Neutrophil (primary cell): ENCODE measurements around the gene ATF1.

ENCODE experiments used
- H3K27ac ChIP-seq: fragments of 200-600 bp; sonication (generic); 2 replicates; pipeline ENCODE4 v1.5.1; 2016; ENCODE audit warnings: mild to moderate bottlenecking, moderate library complexity
- H3K27me3 ChIP-seq: fragments of 200-600 bp; sonication (generic); 2 replicates; pipeline ENCODE4 v1.6.0; 2016; ENCODE audit warnings: mild to moderate bottlenecking
- H3K36me3 ChIP-seq: fragments of 200-600 bp; sonication (generic); 2 replicates; pipeline ENCODE4 v1.5.1; 2017
- H3K4me1 ChIP-seq, 2 experiments: fragments of 200-600 bp in 1 of 2; sonication (generic) in 1 of 2; 1 replicate in 1 of 2; 2 replicates in 1 of 2; pipeline versions ENCODE4 v1.5.1 to v1.6.1; 2013 to 2016; ENCODE audit warnings: low read depth in 1 of 2, low read length in 1 of 2, mild to moderate bottlenecking in 1 of 2, moderate library complexity in 1 of 2; ENCODE audit not compliant: control insufficient read depth in 1 of 2, insufficient read depth in 1 of 2
- H3K4me3 ChIP-seq, 2 experiments: fragments of 200-600 bp in 1 of 2; sonication (generic) in 1 of 2; 1 replicate in 1 of 2; 2 replicates in 1 of 2; pipeline ENCODE4 v1.5.1; 2013 to 2016; ENCODE audit warnings: low read depth in 1 of 2, low read length in 1 of 2, mild to moderate bottlenecking in 1 of 2, moderate library complexity in 1 of 2
- H3K9me3 ChIP-seq: fragments of 200-600 bp; sonication (generic); 2 replicates; pipeline ENCODE4 v1.5.1; 2016
- CTCF ChIP-seq: fragments of 200-600 bp; sonication (generic); IDR thresholded peaks from 2 replicates; pipeline ENCODE4 v1.5.1; 2016; ENCODE audit warnings: antibody characterized with exemption

ATF1 gene

GRCh38 chr12:50787618-50788017 is 23.7 kb downstream of the ATF1 start:
- Histone ChIP-seq H3K9me3 (no peaks in the 10 kb centered on the region), H3K27me3 (no peaks in the 10 kb centered on the region), H3K27ac (no peak overlapping the region), H3K4me1 (no peaks in the 10 kb centered on the region), H3K36me3 (peaks cover 14% of the 10 kb centered on the region), H3K4me3 (no peak overlapping the region)
- TF ChIP-seq CTCF = no peak

- H3K9me3 ChIP-seq = no peaks in the 10 kb centered on the region
- no peaks in the 10 kb centered on the region for H3K4me1 ChIP-seq
- H3K27ac ChIP-seq = no peak overlapping the region
- no peak overlapping the region for H3K4me3 ChIP-seq
- H3K36me3 ChIP-seq = peaks cover 14% of the 10 kb centered on the region
- no peaks in the 10 kb centered on the region for H3K27me3 ChIP-seq
- no peak for TF ChIP-seq CTCF
Measured at GRCh38 chr12:50788561-50788960, 24.7 kb downstream of the ATF1 start.

- H3K36me3 ChIP-seq = peaks cover 14% of the 10 kb centered on the region
- H3K27ac ChIP-seq = no peak overlapping the region
- H3K4me3 ChIP-seq = no peak overlapping the region
- no peaks in the 10 kb centered on the region for H3K4me1 ChIP-seq
- TF ChIP-seq CTCF = no peak
- no peaks in the 10 kb centered on the region for H3K9me3 ChIP-seq
- H3K27me3 ChIP-seq = no peaks in the 10 kb centered on the region
Measured at GRCh38 chr12:50790081-50790480, 26.2 kb downstream of the ATF1 start.

- H3K4me1 ChIP-seq = no peaks in the 10 kb centered on the region
- no peak for TF ChIP-seq CTCF
- no peaks in the 10 kb centered on the region for H3K27me3 ChIP-seq
- peaks cover 37% of the 10 kb centered on the region for H3K36me3 ChIP-seq
- H3K4me3 ChIP-seq = no peak overlapping the region
- H3K9me3 ChIP-seq = no peaks in the 10 kb centered on the region
- no peak overlapping the region for H3K27ac ChIP-seq
Measured at GRCh38 chr12:50799908-50800307, 36.0 kb downstream of the ATF1 start.

- TF ChIP-seq CTCF = no peak
- H3K27me3 ChIP-seq = no peaks in the 10 kb centered on the region
- H3K9me3 ChIP-seq = no peaks in the 10 kb centered on the region
- no peak overlapping the region for H3K27ac ChIP-seq
- H3K4me3 ChIP-seq = no peak overlapping the region
- H3K4me1 ChIP-seq = no peaks in the 10 kb centered on the region
- H3K36me3 ChIP-seq = peaks cover 10% of the 10 kb centered on the region
Measured at GRCh38 chr12:50803230-50803875, 39.5 kb downstream of the ATF1 start.
